PFSK-1 (cell line): ENCODE results near the gene ARHGAP5.

ENCODE experiments used
- FOXP2 ChIP-seq: optimal IDR thresholded peaks from 2 replicates; pipeline ENCODE3; 2011; ENCODE audit warnings: borderline replicate concordance, control low read depth, inconsistent platforms; ENCODE audit not compliant: insufficient read depth; ENCODE audit errors: extremely low read length, extremely low read depth
- POLR2AphosphoS5 ChIP-seq: IDR thresholded peaks from 2 replicates; pipeline ENCODE4 v1.6.1; 2012; ENCODE audit warnings: low read depth, mild to moderate bottlenecking, control low read depth, low read length, moderate library complexity
- SIN3A ChIP-seq: IDR thresholded peaks from 2 replicates; pipeline ENCODE4 v1.6.1; 2012; ENCODE audit warnings: mild to moderate bottlenecking, low read length, moderate library complexity, borderline replicate concordance; ENCODE audit not compliant: insufficient read depth
- TAF1 ChIP-seq: IDR thresholded peaks from 2 replicates; pipeline ENCODE4 v1.6.1; 2012; ENCODE audit warnings: low read length, control low read depth, borderline replicate concordance; ENCODE audit not compliant: insufficient read depth
- TF ChIP-seq, protein P1 (sequence below), 2 experiments: IDR thresholded peaks; 2 replicates each; pipeline versions ENCODE4 v1.6.1 to v1.8.0; 2011 to 2012; ENCODE audit warnings: low read depth in 2 of 2, low read length in 2 of 2, control low read depth in 1 of 2, inconsistent platforms in 1 of 2, mild to moderate bottlenecking in 1 of 2, moderate library complexity in 1 of 2; ENCODE audit not compliant: insufficient read depth in 1 of 2

DNA sequence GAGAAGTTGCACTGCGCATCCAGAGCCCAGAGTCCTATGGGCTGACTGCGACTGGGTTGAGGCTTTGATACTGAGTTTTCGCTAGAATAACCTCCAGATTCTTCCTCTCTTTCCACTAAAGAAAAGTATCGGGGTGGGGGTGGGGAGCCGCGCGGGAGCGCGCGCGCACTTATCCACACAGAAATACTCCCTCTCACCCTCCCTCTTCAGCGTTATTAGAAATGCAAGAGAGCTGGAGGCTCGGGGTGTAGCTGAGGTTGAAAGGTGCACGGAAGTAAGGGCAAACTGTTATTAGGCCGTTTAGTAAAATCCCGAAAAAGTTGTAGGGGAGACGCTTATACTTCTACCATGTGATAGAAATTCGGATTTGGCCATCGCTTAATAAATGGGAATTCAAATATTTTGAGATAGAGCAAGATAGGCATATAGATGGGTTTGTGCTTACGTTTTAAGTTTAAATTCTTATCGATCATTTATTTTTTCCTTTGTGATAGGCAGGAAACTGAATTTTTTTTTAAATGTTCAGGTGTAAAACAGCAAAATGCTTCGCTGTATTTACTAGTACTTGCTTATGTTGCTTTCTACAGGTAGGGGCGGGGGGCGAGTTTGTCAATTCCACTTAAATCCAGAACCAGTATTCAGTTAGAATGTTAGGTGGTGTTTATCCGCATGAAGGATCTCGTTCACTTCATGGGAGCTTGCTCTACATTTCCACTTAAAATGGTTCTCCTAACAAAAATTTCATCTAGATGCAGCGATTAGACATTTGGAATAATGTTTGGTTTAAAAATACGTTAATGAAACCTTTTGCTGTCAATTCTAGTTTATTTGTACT, 1.1 kb downstream of the ARHGAP5 start:
- TF ChIP-seq, protein P1, sequence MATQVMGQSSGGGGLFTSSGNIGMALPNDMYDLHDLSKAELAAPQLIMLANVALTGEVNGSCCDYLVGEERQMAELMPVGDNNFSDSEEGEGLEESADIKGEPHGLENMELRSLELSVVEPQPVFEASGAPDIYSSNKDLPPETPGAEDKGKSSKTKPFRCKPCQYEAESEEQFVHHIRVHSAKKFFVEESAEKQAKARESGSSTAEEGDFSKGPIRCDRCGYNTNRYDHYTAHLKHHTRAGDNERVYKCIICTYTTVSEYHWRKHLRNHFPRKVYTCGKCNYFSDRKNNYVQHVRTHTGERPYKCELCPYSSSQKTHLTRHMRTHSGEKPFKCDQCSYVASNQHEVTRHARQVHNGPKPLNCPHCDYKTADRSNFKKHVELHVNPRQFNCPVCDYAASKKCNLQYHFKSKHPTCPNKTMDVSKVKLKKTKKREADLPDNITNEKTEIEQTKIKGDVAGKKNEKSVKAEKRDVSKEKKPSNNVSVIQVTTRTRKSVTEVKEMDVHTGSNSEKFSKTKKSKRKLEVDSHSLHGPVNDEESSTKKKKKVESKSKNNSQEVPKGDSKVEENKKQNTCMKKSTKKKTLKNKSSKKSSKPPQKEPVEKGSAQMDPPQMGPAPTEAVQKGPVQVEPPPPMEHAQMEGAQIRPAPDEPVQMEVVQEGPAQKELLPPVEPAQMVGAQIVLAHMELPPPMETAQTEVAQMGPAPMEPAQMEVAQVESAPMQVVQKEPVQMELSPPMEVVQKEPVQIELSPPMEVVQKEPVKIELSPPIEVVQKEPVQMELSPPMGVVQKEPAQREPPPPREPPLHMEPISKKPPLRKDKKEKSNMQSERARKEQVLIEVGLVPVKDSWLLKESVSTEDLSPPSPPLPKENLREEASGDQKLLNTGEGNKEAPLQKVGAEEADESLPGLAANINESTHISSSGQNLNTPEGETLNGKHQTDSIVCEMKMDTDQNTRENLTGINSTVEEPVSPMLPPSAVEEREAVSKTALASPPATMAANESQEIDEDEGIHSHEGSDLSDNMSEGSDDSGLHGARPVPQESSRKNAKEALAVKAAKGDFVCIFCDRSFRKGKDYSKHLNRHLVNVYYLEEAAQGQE (IDR thresholded peaks at IDR 0.05; ENCODE audit: insufficient read depth in 1 of 2, low read depth in 2 of 2, low read length in 2 of 2): no peak
- TF ChIP-seq SIN3A (no peak), POLR2AphosphoS5 (no peak), TAF1 (no peak), FOXP2 (no peak)
